Thoracic aorta (tissue), 2 donors: ENCODE data around the gene VRTN. TPM values are rescaled to one million over a fixed set of nuclear protein-coding genes. Genes with fewer than 3 reads are reported as not detected.
"Not testable (repeated sequence)": the region's sequence is repeated elsewhere in the genome, so short reads cannot be mapped to it uniquely, and the experiment has no call there.

ENCODE experiments used
- ATAC-seq: fragments of 150-250 bp; one replicate; pipeline ENCODE4 v1.8.0; 2017; ENCODE audit warnings: low read depth; ENCODE audit not compliant: insufficient number of reproducible peaks, low FRiP score
- DNase-seq: peaks from one replicate; pipeline ENCODE4 v3.0.0-alpha.2; 2020; ENCODE audit warnings: low spot score
- H3K27ac ChIP-seq, 2 donors: fragments of 200-600 bp; sonication (generic); 1 replicate in 1 of 2; 2 replicates in 1 of 2; pipeline ENCODE4 v1.5.1; 2016; ENCODE audit warnings: mild to moderate bottlenecking in 2 of 2, moderate library complexity in 2 of 2
- H3K27me3 ChIP-seq: fragments of 200-600 bp; sonication (generic); replicated peaks from 2 replicates; pipeline ENCODE4 v1.6.0; 2016; ENCODE audit warnings: mild to moderate bottlenecking; ENCODE audit not compliant: insufficient read depth
- H3K36me3 ChIP-seq: fragments of 200-600 bp; sonication (generic); one replicate; pipeline ENCODE4 v1.5.1; 2016
- H3K4me1 ChIP-seq, 2 donors: fragments of 200-600 bp; sonication (generic); 1 replicate in 1 of 2; 2 replicates in 1 of 2; pipeline versions ENCODE4 v1.5.1 to v1.6.0; 2016; ENCODE audit warnings: low read depth in 2 of 2, mild to moderate bottlenecking in 1 of 2; ENCODE audit not compliant: control insufficient read depth in 1 of 2
- H3K4me3 ChIP-seq: fragments of 200-600 bp; sonication (generic); 2 replicates; pipeline ENCODE4 v1.5.1; 2016; ENCODE audit warnings: mild to moderate bottlenecking
- H3K9me3 ChIP-seq: fragments of 200-600 bp; sonication (generic); 2 replicates; pipeline ENCODE4 v1.5.1; 2016
- total RNA-seq, 2 donors: library from RNA; depleted of rRNA; stranded (reverse); fragments of >200 nt; gene quantifications; one replicate each; pipeline versions ENCODE4 v1.1.0 to v1.2.3, GENCODE V29; 2016
- TF ChIP-seq, protein P1 (sequence below): fragments of 200-600 bp; sonication (generic); IDR thresholded peaks from one replicate; pipeline ENCODE4 v1.5.1; 2019; ENCODE audit warnings: antibody characterized with exemption

The VRTN gene
- total RNA-seq, 2 donors from 2014 or later = not detected

DNA sequence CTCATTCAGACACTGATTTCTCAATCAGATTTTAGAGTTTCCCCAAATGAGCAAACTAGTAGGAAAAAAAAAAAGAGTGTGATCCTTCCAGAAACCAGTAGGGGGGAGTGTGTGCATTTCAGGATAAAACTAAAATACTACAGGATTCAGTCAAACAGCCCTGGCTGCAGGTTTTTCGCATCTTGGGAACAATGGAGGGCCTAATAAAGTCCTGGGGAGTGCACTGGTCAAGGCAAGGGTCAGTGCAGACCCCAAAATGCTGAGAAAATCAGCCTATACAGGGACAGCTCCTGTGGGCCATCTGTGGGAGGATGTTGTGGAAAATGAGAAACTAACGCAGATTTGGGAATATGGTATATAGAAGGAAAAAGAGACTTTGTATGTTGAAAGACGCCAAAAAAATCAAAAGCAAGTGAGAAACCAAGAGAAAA, 23.3 kb upstream of the VRTN start:
- Histone ChIP-seq H3K27ac (no peak overlapping the region), H3K27me3 (no peaks in the 10 kb centered on the region), H3K4me3 (no peak overlapping the region), H3K9me3 (no peaks in the 10 kb centered on the region), H3K36me3 (no peaks in the 10 kb centered on the region), H3K4me1 (no peaks in the 10 kb centered on the region)
- TF ChIP-seq, protein P1, sequence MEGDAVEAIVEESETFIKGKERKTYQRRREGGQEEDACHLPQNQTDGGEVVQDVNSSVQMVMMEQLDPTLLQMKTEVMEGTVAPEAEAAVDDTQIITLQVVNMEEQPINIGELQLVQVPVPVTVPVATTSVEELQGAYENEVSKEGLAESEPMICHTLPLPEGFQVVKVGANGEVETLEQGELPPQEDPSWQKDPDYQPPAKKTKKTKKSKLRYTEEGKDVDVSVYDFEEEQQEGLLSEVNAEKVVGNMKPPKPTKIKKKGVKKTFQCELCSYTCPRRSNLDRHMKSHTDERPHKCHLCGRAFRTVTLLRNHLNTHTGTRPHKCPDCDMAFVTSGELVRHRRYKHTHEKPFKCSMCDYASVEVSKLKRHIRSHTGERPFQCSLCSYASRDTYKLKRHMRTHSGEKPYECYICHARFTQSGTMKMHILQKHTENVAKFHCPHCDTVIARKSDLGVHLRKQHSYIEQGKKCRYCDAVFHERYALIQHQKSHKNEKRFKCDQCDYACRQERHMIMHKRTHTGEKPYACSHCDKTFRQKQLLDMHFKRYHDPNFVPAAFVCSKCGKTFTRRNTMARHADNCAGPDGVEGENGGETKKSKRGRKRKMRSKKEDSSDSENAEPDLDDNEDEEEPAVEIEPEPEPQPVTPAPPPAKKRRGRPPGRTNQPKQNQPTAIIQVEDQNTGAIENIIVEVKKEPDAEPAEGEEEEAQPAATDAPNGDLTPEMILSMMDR = peak; percentile 42
- DNase-seq (no peak), ATAC-seq (no peak)

DNA sequence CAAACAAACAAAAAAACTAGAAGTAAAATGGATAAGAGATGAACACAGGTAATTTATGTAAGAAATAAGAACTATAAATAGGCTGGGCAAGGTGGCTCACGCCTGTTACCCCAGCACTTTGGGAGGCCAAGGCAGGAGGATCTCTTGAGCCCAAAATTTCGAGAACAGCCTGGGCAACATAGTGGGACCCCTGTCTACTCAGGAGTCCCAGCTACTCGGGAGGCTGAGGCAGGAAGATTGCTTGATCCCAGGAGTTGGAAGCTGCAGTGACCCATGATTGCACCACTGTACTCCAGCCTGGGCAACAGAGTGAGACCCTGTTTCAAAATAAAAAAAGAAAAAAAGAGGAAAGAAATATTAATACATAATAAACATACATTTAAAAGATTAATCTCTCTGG, 22.8 kb upstream of the VRTN start:
- ATAC-seq = no peak
- Histone ChIP-seq H3K36me3 (no peaks in the 10 kb centered on the region), H3K9me3 (no peaks in the 10 kb centered on the region), H3K4me1 (no peaks in the 10 kb centered on the region), H3K4me3 (no peak overlapping the region), H3K27ac (no peak overlapping the region), H3K27me3 (no peaks in the 10 kb centered on the region)
- TF ChIP-seq, protein P1 = no peak
- no peak for DNase-seq

DNA sequence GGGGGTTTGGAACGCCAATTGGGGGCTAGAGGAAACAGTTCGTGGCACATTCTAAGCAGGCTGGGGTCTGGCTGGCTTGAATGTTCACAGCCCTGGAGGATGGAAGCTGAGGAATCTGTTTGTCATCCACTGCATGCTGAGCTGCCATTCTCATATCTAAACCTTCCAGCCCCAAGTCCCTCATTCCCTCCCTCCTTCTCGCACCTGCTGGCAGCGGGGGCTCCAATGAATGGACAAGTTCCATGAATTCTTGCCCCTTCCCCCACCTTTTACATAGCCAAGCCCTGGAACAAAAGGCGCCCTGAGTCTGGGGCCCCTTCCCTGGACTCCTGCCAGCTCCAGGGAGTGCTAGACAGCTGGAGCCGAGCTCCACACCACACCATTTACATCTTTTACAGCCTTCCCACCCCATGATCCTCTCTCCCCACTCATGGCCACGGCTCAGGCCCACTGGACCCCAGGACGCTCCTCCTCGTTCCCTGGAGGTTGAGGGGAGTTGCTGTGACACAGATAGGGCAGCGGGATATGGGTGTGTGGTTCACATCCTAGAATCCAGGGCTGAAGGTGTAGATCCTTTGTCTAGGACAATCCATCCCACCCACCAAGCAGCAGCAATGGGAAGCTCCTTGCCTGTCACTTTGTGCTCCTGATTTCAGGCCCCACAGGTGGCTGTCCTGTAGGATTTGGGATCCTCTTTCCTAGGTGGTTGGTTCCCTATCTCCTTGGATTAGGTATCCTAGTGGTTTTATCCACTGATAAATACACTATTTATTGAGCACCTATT, 21.7 kb upstream of the VRTN start:
- no peaks in the 10 kb centered on the region for H3K9me3 ChIP-seq
- ATAC-seq (no peak), DNase-seq (no peak)
- no peak overlapping the region for H3K4me3 ChIP-seq
- H3K4me1 ChIP-seq = no peaks in the 10 kb centered on the region
- TF ChIP-seq, protein P1 = no peak
- H3K36me3 ChIP-seq = no peaks in the 10 kb centered on the region
- no peaks in the 10 kb centered on the region for H3K27me3 ChIP-seq
- H3K27ac ChIP-seq = no peak overlapping the region

DNA sequence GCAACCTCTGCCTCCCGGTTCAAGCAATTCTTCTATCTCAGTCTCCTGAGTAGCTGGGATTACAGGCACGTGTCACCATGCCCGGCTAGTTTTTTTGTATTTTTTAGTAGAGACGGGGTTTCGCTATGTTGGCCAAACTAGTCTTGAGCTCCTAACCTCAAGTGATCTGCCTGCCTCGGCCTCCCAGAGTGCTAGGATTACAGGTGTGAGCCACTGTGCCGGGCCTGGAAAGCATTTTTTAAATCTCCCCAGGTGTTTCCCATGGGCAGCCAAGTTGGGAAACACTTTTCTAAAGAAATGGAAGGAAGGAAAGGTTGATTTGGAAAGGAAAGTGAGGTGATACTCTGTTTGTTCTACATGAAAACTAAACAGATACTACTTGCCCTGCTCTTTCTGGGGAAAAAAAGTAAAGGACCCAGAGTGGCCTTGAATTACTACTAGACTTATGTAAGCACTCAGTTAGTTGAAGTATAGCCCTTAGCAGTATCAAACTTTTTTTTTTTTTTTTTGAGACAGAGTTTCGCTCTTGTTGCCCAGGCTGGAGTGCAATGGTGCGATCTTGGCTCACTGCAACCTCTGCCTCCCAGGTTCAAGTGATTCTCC, 18.2 kb upstream of the VRTN start:
- not testable (repeated sequence) for H3K4me1 ChIP-seq, H3K4me3 ChIP-seq, ATAC-seq, DNase-seq, H3K27me3 ChIP-seq, H3K9me3 ChIP-seq, H3K27ac ChIP-seq, H3K36me3 ChIP-seq

DNA sequence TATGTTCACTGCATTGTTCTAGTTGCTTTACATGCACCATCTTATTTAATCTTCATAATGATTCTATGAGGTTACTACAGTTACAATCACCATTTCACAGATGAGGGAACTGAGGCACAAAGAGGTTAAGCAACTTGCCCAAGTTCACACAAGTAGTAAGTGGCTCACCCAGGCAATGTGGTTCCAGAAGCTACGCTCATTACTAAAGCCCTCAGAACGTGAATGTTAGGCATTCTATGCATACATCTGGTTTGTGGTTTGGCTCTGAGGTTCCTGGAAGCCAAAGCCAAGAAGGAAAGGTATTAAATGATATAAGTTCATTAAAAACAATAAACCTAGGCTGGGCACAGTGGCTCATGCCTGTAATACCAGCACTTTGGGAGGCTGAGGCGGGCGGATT, 14.4 kb upstream of the VRTN start:
- TF ChIP-seq, protein P1 = no peak
- H3K36me3 ChIP-seq = no peaks in the 10 kb centered on the region
- H3K27me3 ChIP-seq = no peaks in the 10 kb centered on the region
- H3K4me3 ChIP-seq = no peak overlapping the region
- DNase-seq (no peak), ATAC-seq (no peak)
- no peak overlapping the region for H3K27ac ChIP-seq
- H3K4me1 ChIP-seq = no peaks in the 10 kb centered on the region
- no peaks in the 10 kb centered on the region for H3K9me3 ChIP-seq
